PC-3 (cell line): ENCODE data around the gene CDC27.

Experiments used
- CTCF ChIP-seq: fragments of 300-600 bp; sonication (generic); conservative IDR thresholded peaks from 2 replicates; pipeline ENCODE4 v1.5.1; 2017; ENCODE audit warnings: antibody characterized with exemption, low read depth, mild to moderate bottlenecking, low read length
- EZH2 ChIP-seq: fragments of 300-600 bp; sonication (generic); IDR thresholded peaks from one replicate; pipeline ENCODE4 v1.6.1; 2017; ENCODE audit warnings: antibody characterized with exemption, mild to moderate bottlenecking, low read length; ENCODE audit not compliant: unreplicated experiment
- EZH2phosphoT487 ChIP-seq: fragments of 300-600 bp; sonication (generic); IDR thresholded peaks from 2 replicates; pipeline ENCODE4 v1.6.1; 2018; ENCODE audit warnings: mild to moderate bottlenecking, antibody characterized with exemption, low read length, borderline replicate concordance

- TF ChIP-seq CTCF (no peak), EZH2 (no peak), EZH2phosphoT487 (no peak)
Measured at GRCh38 chr17:47087093-47087492, 102.0 kb downstream of the CDC27 start.
